AG04450 (cell line): ENCODE measurements around the gene GTF2F1. TPM values are rescaled to one million over a fixed set of nuclear protein-coding genes. Genes with fewer than 3 reads are reported as not detected.
"Not testable (repeated sequence)": the region's sequence is repeated elsewhere in the genome, so short reads cannot be mapped to it uniquely, and the experiment has no call there.

Source experiments
- CTCF ChIA-PET: fragments of 300-600, 350-600 bp; formaldehyde crosslinking; extraction: SDS; loops from one replicate; lab custom pipeline; 2022; ENCODE audit warnings: antibody characterized with exemption, inconsistent platforms; lab: Charles Lee
- POLR2A ChIA-PET: fragments of 350-600 bp; formaldehyde crosslinking; extraction: SDS; loops from one replicate; lab custom pipeline; 2021; ENCODE audit warnings: antibody characterized with exemption, inconsistent platforms; lab: Yijun Ruan, JAX
- DNase-seq: peaks from one replicate; pipeline ENCODE4 v3.0.0-alpha.2; 2011; ENCODE audit warnings: low read depth, low spot score
- H3K27ac ChIP-seq: one replicate; pipeline ENCODE4 v1.5.1; 2012; ENCODE audit warnings: low read depth, low read length, control low read depth
- H3K27me3 ChIP-seq: one replicate; pipeline ENCODE4 v1.6.0; 2012; ENCODE audit warnings: low read length; ENCODE audit not compliant: control insufficient read depth, insufficient read depth
- H3K4me3 ChIP-seq: 2 replicates; pipeline ENCODE4 v1.5.1; 2011; ENCODE audit warnings: mild to moderate bottlenecking, low read depth, low read length, control low read depth
- H3K9me3 ChIP-seq: 2 replicates; pipeline ENCODE4 v1.5.1; 2012; ENCODE audit warnings: low read length; ENCODE audit not compliant: control insufficient read depth, insufficient read depth
- polyA plus RNA-seq: library from polyadenylated mRNA; depleted of rRNA; stranded (reverse); fragments of >200 nt; gene quantifications from 2 replicates; pipeline ENCODE4 v1.2.3, GENCODE V29; 2011
- TF ChIP-seq, protein P1 (sequence below): IDR thresholded peaks from 2 replicates; pipeline ENCODE4 v1.5.1; 2011; ENCODE audit warnings: low read depth, low read length, control low read depth, inconsistent platforms

GTF2F1 gene
- polyA plus RNA-seq, 1 experiment: 33.7 TPM

DNA sequence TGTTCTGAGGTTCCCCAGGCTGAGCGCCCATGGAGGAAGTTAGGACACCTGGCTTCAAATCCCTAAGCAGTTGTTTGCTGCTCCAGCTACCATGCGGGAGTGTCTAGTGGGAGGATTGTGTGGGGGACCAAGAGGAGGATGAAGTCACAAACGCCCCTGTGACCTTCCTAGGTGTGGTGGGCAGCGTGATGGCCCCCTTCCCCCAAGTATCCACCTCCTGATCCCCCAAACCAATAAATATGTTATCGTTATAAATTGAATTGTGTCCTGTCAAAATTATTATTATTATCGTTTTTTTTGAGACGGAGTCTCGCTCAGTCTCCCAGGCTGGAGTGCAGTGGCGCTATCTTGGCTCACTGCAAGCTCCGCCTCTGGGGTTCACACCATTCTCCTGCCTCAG, 40.7 kb upstream of the GTF2F1 start, which contains the start of gene SLC25A41:
SLC25A41 (minus strand) TSS at position 101 of the 400 bp plus-strand sequence; CDS start at position 31, 70 bp downstream.
- CTCF ChIA-PET: no interaction called here

DNA sequence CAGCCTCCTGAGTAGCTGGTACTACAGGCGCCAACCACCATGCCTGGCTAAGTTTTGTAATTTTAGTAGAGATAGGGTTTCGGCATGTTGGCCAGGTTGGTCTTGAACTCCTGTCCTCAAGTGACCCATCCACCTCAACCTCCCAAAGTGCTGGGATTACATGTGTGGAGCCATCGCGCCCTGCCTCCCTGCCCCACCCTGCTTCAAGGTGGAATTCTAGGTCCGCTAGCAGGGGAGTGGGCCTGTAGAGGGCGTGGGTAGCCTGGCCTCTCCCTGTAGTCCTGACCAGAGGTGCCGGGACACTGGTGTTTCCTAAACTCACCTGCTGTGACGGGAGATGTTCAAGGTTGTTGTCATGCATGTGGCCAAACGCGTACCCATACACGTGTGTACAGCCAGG, 40.2 kb upstream of the GTF2F1 start:
- H3K27me3 ChIP-seq: peaks cover 3% of the 10 kb centered on the region
- H3K4me3 ChIP-seq: no peak overlapping the region
- no peak for DNase-seq
- TF ChIP-seq, protein P1, sequence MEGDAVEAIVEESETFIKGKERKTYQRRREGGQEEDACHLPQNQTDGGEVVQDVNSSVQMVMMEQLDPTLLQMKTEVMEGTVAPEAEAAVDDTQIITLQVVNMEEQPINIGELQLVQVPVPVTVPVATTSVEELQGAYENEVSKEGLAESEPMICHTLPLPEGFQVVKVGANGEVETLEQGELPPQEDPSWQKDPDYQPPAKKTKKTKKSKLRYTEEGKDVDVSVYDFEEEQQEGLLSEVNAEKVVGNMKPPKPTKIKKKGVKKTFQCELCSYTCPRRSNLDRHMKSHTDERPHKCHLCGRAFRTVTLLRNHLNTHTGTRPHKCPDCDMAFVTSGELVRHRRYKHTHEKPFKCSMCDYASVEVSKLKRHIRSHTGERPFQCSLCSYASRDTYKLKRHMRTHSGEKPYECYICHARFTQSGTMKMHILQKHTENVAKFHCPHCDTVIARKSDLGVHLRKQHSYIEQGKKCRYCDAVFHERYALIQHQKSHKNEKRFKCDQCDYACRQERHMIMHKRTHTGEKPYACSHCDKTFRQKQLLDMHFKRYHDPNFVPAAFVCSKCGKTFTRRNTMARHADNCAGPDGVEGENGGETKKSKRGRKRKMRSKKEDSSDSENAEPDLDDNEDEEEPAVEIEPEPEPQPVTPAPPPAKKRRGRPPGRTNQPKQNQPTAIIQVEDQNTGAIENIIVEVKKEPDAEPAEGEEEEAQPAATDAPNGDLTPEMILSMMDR: no peak
- no peak overlapping the region for H3K27ac ChIP-seq
- no peaks in the 10 kb centered on the region for H3K9me3 ChIP-seq
- ChIA-PET POLR2A (no interaction called here), CTCF (no interaction called here)

More for the DNA sequence above, 40.7 kb upstream of the GTF2F1 start, which contains the start of gene SLC25A41:
- no peaks in the 10 kb centered on the region for H3K9me3 ChIP-seq
- TF ChIP-seq, protein P1: no peak
- no peak within 1 kb of the TSS for H3K27ac ChIP-seq
- no peak within 1 kb of the TSS for H3K4me3 ChIP-seq
- no peak for DNase-seq
- POLR2A ChIA-PET: no interaction called here
- peaks cover 3% of the 10 kb centered on the region for H3K27me3 ChIP-seq

DNA sequence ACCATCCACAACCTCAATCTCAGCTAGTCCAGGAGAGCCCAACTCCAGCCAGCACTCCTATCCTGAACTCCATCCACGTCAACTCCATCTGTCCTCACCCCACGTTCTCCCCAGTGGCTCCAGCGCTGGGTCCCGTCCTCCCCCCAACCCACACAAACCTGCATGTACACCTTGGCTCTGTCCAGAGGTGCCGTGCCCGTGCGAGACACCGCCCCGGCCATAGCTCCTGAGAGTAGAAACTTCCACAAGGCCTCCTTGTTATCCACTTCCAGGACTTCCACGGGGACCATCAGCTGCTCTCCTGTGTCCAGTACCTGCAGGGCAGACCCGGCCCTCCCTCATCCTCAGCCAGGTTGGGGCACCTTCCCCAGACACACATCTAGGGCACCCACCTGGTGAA, 38.9 kb upstream of the GTF2F1 start:
- POLR2A ChIA-PET: no interaction called here

DNA sequence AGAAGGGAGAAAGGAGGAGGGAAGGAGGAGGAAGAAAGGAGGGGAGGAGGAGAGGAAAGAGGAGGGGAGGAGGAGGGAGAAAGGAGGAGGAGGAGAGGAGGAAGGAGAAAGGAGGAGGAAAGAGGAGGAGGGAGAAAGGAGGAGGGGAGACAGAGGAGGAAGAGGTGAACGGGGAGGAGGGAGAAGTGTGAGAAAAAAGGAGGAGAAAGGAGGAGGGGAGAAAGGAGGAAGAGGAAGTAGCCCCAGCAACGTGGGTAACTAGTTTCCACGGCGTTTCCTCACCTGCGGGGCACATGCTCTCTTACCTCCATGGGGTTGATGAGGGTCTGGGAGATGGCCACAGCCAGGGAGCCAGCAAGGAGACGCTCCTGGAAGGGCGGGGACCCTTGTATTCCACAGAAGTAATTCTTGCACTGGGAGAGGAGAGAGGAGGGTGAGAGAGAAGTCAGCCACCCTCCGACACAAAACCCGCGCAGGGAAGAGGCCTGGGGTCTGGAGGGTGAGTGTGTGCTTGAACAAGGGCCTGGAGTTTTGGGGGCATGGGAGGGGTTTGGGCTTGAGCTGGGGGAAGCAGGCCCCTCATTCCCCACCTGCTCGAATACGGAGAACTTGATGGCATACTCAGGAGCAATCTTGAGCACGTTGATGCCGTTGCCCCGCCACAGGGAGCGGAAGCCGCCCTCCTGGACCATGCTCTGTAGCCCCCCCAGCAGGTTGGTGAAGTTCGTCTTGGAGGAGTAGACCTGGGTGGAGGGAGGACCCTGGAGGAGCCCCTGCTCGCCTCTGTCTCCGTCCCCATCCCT, 36.7 kb upstream of the GTF2F1 start:
- H3K4me3 ChIP-seq: no peak overlapping the region
- peaks cover 11% of the 10 kb centered on the region for H3K9me3 ChIP-seq
- H3K27me3 ChIP-seq: peaks cover 3% of the 10 kb centered on the region
- DNase-seq: no peak
- TF ChIP-seq, protein P1: no peak
- H3K27ac ChIP-seq: no peak overlapping the region
- CTCF ChIA-PET: no interaction called here
- POLR2A ChIA-PET: no interaction called here

More for the DNA sequence above, 38.9 kb upstream of the GTF2F1 start:
- H3K27ac ChIP-seq: no peak overlapping the region
- H3K4me3 ChIP-seq: no peak overlapping the region
- no peaks in the 10 kb centered on the region for H3K9me3 ChIP-seq
- TF ChIP-seq, protein P1: no peak
- CTCF ChIA-PET: interaction anchor here (1.2 kb wide), 1 partner anchor 431 kb away, joined by 4 read pairs; no protein-coding TSS in a partner anchor
- no peak for DNase-seq
- peaks cover 3% of the 10 kb centered on the region for H3K27me3 ChIP-seq

DNA sequence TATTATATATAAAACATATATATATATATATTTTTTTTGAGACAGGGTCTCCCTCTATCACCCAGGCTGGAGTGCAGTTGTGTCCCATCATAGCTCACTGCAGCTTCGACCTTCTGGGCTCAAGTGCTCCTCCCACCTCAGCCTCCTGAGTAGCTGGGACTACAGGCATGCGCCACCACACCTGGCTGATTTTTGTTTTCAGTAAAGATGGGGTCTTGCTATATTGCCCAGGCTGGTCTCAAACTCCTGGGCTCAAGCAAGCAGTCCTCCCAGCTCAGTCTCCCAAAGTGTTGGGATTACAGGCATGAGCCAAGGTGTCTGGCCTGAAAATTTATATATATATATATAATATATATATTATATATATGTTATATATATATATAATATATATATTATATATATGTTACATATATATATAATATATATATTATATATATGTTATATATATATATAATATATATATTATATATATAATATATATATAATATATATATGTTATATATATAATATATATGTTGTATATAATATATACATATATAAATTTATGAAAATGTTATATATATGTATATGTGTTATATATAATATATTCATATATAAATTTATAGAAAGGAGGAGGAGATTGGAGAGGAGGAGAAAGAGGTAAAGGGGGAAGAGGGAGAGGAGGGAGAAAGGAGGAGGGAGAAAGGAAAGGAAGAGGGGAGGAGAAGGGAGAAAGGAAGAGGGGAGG, 35.9 kb upstream of the GTF2F1 start:
- peaks cover 11% of the 10 kb centered on the region for H3K9me3 ChIP-seq
- H3K4me3 ChIP-seq, POLR2A ChIA-PET, CTCF ChIA-PET, H3K27me3 ChIP-seq, DNase-seq, H3K27ac ChIP-seq: not testable (repeated sequence)
